Retinal pigment epithelial cell (primary cell): ENCODE results near the gene PLEKHH1.

Experiments
- DNase-seq: peaks from one replicate; pipeline ENCODE4 v3.0.0-alpha.2; 2010; ENCODE audit warnings: low read depth
- H3K4me3 ChIP-seq: 2 replicates; pipeline ENCODE4 v1.5.1; 2011; ENCODE audit warnings: mild to moderate bottlenecking, low read length, control low read depth, moderate library complexity
- CTCF ChIP-seq: conservative IDR thresholded peaks from 2 replicates; pipeline ENCODE4 v1.5.1; 2011; ENCODE audit warnings: low read depth, low read length, control low read depth, inconsistent platforms

Gene PLEKHH1

GRCh38 chr14:67497716-67498115, 35.4 kb upstream of the PLEKHH1 start:
- DNase-seq, result no peak
- no peak overlapping the region for H3K4me3 ChIP-seq
- TF ChIP-seq CTCF, result no peak

GRCh38 chr14:67500981-67501380, 32.1 kb upstream of the PLEKHH1 start:
- DNase-seq, result no peak

GRCh38 chr14:67501670-67502069, 31.4 kb upstream of the PLEKHH1 start:
- TF ChIP-seq CTCF, result no peak
- no peak for DNase-seq
- no peak overlapping the region for H3K4me3 ChIP-seq

More at GRCh38 chr14:67500981-67501380, 32.1 kb upstream of the PLEKHH1 start:
- no peak for TF ChIP-seq CTCF
- no peak overlapping the region for H3K4me3 ChIP-seq

DNA sequence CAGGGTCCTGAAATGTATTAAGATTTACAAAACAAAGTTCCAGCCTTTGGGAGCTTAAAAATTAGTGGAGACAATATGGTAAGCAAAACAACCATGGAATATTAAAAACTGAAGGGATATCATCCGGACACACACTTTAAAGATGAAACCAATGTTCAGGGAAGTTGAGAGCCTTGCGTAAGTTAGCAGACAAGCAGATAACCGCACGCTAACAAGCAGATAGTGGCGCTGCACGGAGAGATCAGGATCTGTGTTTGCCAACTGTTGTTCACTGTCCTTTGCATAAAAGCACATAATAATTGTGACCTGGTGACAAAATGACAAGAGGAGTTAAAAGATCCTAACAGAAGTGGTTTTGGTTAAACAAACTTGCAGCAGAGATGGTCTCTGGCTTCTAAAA, 30.2 kb upstream of the PLEKHH1 start:
- DNase-seq, result no peak
- no peak for TF ChIP-seq CTCF

DNA sequence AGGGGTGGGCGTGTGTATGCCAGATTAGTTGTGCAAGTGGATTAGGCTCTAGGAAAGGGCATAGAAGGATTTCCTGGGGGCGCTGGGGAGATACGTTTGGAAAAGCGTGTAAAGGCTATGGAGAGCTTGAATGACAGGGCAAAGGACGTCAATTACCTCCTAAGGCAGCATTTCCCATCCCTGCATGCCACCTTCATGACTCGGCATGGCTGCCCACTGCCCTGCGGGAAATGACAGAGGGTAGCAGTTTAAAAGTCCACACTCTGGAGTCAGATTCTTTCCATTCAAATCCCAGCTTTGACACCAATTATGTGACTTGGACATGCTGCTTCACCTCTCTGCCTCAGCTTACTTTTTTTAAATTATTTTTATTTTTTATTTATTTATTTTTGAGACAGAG, 29.8 kb upstream of the PLEKHH1 start:
- DNase-seq, result no peak
- no peak for TF ChIP-seq CTCF
- H3K4me3 ChIP-seq, result no peak overlapping the region

More for the DNA sequence above, 30.2 kb upstream of the PLEKHH1 start:
- H3K4me3 ChIP-seq, result no peak overlapping the region

DNA sequence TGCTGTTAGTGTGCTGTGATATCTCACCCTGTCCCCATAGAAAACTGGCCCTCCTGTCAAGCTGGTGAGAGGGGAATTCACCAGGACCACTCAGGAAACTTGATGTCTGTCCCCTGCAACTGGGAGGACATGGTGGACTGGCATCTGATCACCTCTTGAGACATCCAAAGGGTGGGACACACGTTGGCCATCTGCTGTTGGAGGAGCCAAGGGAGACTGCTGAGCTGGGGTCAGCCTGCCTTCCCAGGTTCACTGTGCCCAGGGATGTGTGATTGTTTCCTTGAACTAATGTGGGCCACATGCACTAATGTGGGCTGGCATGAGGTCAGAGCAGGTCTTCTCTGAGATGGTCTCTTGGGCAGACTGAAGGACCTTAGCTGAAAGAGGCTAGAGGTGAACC, 27.8 kb upstream of the PLEKHH1 start:
- DNase-seq, result no peak
- TF ChIP-seq CTCF, result no peak
- H3K4me3 ChIP-seq, result no peak overlapping the region

DNA sequence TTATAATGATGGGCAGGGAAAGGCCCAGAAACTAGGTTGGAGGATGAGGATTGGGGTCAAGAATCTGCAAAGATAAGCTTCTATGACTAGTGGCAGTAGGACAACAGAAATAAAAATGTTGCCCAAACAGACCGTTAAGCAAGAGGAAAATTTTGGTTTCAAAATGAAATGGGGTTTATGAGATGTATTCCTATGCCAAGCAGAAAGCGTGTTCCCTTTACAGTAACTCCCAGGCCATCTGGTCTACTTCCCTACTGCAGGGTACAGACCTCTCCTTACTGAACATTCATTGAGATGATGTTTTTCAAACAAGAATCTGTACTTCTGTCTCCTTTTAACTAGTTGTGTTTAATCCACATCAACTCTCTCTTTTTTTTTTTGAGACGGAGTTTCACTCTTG, 24.1 kb upstream of the PLEKHH1 start:
- no peak for DNase-seq
- H3K4me3 ChIP-seq, result no peak overlapping the region
- TF ChIP-seq CTCF, result no peak
